NK-92 (cell line): ENCODE data around the gene MED13L.
"Not testable (repeated sequence)": the region's sequence is repeated elsewhere in the genome, so short reads cannot be mapped to it uniquely, and the experiment has no call there.

Source experiments
- DNase-seq: peaks from one replicate; lab custom pipeline; 2025; ENCODE audit not compliant: unreplicated experiment; lab: John Stamatoyannopoulos, UW

Gene MED13L

DNA sequence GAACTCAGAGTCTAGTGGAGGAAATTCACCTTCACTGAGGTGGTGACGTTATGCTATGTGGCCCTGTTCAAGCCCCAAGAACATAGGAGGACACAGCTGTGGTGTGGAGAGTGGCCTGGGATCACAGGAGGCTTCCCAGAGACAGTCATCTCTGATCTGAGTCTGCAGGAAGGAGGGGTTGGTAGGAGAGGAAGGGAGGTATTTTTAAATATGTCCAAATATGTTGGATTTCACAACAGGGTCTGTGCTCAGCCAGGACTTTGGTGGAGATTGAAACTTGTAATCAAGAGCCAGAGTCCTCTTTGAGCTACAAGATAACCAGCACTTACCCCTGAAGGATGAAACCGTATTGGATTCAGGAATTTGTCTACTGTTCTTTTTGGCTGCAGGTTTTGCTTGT is 26.4 kb upstream of the MED13L start:
- DNase-seq: no peak

DNA sequence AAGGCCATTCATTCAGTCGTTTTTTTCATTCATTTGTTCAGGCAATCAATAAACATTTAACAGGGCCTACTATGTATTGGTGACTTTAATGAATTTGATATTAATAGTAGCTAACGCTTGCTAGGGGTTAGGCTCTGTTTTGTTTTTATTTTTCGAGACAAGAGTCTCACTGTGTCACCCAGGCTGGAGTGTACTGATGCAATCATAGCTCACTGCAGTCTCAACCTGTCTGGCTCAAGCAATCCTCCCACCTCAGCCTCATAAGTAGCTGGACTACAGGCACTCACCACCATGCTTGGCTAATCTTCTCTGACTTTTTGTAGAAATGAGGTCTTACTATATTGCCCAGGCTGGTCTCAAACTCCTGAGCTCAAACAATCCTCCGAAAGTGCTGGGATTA is 25.6 kb upstream of the MED13L start:
- DNase-seq: no peak

DNA sequence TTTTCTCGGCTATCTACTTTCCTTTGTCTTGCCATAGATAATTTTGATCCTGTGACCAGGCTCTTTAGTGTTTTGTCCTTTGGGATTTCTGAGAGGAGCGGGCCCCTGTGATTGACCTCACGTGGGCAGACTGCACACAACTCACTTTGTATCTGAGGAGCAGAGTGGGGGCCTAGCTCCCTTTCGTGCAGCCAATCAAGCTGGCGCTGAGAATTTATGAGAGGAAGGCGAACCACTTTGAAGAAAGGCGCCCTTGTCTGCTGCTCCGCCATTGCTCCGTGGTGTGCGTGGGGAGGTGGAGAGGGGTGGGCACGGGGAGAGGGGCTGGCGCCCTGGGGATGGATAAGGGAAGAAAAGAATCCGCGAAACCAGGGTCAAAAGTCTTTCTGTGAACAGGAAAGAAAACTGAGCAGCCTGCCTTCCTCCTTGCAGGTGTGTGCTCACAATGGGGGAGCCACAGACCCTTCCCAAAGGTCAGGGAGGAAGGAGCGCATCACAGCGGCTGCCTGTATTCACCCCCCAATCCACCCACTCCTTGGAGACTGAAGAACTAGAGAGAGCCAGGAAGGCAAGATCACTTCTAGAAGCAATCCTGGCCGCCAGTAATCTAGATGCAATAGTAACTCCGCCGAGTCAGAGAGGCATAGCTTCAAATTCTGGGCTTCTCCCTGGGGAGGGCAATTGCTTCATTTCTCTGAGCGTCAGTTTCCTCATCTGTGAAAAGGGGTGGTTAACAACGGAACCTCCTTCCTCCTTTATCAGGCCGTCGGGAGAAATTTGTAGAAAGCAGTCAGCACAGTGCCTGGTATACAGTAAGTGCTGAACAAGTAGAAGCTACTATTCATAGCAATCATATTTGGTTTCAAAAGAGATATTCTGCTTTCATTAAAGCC is 24.9 kb upstream of the MED13L start:
- DNase-seq: no peak

DNA sequence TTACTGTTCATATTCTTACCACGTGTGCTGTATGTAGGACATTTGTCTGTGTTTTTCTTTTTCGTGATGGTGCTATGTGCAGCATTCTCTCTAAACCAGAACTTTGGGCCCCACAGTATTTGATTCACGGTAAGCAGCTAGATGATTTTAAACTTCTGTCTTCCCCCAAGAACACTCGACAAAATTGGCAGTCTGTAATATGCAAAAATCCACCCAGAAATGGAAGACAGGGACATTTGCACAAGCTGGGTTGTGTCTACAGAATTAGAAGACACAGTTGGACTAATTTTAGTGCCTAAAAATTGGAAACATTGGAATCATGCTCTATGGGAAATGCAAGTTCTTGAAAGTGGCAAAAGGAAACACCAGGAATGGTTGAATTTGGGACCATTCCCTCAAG is 24.1 kb upstream of the MED13L start:
- DNase-seq: no peak

DNA sequence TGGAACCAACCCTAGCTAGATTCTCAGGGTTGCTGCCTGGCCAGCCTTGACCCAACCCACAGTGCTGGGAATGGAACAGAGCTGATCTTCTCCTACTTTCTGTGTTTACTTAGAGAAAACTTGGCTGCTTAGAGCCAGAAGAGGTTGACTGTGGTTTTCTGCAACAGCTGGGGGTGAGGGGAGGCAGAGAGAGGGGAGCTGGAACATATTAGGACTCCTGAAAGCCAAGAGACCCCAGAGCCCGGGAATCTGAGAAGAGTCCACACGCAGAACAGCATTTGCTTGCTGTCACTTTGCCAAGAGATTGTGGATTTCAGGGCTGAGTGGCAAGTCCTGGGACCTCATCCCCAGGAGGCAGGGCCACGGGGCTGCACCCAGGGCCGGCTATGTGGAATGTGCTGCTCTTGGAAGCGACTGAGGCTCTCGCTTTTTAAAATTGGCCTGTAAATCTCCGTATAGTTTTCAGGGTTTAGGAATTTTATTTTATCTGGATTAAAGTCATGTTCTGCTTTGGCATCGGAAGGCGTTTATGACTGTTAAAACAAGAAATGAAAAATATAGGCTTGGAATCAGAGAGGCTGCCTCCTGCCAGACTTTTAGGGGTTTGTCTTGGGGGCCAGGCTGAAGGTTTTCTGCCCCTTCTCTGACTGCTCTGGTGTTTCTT is 22.3 kb upstream of the MED13L start:
- no peak for DNase-seq

DNA sequence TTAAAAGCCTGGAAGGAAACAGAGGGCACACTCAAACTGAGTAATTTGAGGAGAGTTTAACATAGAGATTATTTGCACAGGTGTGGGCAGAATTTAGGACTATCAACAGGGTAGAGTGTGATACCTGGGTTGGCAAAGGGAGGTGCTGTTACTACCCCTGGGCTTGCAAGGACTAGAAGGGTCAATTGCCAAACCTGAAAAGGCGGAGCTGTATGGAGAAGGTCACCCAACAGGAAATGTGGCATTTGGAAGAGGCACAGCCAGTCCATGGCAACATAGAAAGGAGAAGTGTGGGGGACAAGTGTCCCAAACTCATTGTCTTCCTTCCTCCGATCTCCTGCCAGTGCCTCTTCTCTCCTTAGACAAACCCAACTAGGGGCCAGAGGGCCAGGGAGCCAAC is 21.6 kb upstream of the MED13L start:
- DNase-seq: no peak

DNA sequence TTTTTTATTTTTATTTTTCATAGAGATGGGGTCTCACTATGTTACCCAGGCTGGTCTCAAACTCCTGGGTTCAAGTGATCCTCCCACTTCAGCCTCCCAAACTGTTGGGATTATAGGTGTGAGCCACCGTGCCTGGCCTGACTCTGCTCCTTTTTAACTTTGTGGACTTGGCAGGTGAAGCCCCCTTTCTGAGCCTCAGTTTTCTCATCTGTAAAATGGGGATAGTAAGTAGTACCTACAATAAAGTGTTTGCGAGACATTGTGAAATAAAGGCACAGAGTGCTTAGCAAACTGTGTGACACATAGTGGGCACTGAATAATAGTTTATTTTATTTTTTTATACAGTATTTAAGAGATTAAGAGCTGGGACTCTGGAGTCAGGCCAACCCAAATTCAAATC is 21.1 kb upstream of the MED13L start:
- no peak for DNase-seq

DNA sequence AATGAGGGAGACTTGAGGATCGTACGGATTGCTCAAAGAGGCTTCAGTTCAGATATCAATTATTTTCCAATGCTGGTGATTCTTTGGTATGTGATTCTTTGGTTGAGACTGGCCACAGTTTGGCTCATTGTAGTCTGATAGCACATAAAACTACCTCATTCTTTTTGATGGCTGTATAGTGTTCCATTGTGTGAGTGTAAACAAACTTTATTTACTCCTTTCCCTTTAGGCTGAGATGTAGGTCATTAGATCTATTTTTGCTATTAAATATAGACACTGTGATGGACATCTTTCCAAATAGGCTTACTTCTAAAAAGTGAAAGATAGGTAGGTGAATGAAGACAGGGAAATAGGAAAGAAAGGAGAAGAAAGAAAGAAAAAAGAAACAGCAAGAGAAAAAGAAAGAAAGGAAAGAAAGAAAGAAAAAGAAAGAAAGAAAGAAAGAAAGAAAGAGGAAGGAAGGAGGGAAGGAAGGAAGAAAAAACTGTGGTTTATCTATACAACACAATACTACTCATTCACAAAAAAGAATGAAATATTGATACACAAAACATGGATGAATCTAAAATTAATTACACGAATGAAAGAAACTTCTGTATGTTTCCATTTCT is 19.8 kb upstream of the MED13L start:
- DNase-seq: no peak

DNA sequence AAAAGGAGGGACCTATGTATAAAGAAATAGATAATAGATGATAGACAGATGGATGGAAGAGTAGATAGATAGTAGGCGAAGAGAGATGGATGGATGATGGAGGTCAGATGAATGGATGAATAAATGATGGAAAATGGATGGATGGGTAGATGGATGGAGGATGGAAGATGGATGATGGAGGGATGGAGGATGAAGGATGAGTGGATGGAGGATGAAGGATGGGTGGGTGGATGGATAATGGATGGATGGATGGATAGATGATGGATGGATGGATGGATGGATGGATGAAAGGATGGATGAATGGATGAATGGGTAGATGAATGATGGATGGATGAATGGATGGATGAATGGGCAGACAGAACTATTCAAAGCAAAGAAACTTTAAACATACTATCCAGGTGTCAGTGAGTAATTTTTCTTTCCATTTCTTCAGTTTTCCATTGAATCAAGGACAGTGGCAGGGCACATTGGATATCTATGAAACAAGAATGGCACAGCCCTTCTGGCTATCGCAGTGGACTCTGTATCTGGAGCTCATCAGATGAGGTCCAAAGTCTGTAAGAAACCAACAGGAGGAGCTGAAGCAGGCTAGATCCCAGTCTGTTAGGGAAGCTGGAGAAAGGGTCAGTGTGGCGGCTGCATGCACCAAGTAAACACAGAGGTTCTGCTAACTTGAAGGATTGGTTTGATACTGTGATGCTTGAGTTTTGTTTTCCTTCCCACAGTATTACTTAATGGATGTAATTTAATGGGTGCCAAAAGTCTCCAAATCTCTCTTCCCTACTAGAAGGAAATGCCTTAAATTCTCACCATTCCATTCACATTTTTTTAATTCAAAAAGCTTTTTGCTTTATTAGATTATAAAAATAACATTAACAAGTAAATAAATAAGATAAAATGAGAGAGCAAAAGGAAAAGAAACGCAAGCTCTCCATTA is 18.1 kb upstream of the MED13L start:
- DNase-seq: no peak

DNA sequence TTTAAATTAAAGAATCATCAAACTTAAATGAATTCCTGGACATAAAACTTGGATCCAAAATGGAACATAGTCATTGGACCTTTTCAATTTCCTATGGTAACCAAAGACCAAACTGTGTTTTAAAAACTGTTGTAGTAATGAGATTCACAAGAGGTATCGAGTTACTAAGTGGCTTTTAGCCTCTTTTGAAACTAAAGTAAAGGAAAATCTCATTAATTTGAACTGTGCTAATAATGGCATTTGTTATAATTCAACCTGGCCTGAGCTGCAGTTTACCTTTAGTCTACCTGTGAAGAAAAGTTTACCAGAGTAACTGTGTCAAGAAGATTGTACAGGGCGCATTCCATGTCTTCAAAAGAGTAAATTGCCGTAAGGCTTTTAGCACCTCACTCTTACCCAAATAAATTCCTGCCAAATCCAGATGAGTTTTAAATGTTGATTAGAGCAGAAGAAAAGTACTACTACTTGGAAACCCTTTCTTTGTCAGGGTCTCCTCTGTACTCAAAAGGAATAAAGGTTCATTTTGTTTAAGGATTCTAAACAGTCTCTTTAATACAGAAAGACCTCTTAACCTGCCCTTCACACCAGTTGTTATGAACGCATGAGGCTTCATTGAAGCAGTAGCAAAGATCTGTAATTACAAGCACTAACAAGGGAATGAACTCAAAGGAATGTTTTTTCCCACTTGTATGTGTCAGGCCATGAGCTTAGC is 17.1 kb upstream of the MED13L start:
- DNase-seq: no peak

DNA sequence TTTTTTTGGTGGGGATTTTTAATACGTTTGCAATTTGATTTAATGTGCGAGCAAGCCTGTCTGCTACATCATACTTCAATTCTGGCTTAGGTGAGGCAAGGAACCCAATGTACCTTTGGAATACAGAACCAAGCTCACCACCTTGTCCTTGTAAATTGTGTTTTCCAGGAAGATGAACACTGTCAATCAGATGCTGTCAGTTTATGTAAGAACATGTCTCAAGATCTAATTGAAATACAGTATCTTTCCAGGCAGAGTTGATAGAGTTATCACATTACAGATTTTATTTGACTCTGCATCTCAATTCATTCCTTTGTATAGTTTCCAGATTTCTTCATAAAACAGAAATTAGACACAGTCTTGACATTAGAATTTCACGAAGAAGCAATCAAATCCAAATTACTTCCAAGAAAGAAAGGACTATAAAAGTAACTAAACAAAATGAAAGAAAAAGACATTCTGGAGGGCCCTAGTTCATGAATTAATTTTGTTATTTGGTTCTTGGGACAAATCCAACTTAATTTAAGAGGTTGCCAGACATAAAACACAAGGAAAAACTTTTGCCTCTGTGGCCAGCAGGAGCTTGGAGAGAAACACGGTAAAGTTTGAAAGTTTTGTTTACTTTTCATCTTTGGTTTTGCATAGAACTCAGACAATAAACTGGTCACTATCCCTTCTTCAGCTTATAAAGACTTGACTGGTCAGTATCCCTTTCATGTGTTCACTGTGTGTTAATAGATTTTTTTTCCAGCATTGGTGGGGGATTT is 16.4 kb upstream of the MED13L start:
- DNase-seq: no peak

DNA sequence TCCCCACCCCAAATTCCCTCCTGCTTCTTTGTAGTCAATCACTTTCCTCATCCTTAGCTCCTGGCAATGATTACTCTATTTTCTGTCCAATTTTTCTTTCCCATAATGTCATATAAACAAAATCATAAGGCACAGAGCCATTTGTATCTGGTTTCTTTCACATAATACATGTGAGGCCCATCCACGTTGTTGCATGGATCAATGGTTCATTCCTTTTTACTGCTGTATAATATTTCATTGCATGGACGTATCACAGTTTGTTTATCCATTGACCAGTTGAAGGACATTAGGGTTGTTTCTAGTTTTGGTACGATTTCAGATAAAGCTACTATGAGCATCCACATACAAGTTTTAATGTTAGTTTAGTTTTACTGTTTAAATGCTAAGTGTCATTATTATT is 13.7 kb upstream of the MED13L start:
- no peak for DNase-seq

DNA sequence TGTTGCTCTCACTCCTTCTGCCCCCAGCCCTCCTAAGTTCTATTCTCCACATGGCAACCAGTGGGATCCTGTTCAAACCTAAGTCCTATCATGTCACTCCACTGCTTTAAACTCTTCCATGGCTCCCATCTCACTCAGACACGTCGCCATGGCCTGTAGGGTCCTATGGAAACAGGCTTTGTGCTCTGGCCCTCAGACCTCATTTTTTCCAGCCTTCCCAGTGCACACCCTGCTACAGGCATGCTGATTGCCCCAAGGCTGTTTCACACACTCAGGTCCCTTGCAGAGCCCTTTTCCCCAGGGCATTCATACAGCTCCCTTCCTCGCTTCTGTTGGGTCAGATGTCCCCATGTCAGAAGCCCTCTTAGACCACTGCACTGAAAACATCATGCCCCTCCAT is 11.2 kb upstream of the MED13L start:
- DNase-seq: no peak

DNA sequence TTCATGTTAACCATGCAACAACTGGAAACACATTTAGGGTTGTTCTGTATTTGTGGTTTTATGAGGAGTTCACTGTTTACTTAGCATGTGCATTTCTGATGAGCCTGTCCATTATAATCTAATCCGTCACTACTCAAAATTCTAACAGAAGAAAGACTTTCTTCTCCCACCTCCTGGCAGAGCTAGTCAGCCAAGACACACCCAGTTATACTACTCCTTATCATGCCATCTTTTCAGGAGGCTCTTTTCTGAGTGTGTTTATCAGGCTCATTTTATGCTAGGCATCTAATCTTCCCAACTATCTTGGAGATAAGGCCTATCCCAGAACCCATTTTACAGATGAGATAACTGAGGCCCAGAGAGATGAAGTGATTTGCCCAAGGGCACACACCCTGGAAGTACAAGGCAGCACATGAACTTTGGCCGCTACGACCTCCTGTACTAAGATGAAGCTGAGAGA is 10.4 kb upstream of the MED13L start:
- DNase-seq: no peak

DNA sequence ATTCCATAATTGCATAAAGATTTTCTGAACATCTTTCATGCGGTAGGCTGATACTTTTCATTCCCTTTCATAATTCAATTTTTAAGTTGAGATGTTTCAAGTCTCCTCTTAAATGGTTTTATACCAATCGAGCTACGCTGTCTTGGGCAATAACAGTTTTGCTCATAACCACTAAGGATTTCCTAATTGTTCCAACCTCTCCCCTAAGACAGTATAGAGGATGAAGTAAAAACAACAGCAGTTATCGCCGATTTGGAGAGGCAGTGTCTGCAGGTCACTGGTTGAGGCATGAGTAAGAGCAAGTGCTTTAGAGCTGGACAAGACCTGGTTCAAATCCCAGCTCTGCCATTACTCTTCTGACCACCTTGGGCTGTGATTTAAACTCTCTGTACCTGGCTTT is 6.9 kb upstream of the MED13L start:
- no peak for DNase-seq

DNA sequence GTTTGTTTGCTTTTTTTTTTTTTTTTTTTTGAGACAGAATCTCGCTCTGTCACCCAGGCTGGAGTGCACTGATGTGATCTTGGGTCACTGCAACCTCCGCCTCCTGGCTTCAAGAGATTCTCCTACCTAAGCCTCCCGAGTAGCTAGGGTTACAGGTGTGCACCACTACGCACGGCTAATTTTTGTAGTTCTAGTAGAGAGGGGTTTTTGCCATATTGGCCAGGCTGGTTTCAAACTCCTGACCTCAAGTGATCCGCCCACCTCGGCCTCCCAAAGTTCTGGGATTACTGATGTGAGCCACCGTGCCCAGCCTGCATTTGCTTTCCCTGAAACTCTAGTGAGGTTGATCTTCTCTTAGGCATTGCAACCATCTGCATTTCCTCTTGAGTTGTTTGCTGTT is 6.4 kb upstream of the MED13L start:
- not testable (repeated sequence) for DNase-seq

DNA sequence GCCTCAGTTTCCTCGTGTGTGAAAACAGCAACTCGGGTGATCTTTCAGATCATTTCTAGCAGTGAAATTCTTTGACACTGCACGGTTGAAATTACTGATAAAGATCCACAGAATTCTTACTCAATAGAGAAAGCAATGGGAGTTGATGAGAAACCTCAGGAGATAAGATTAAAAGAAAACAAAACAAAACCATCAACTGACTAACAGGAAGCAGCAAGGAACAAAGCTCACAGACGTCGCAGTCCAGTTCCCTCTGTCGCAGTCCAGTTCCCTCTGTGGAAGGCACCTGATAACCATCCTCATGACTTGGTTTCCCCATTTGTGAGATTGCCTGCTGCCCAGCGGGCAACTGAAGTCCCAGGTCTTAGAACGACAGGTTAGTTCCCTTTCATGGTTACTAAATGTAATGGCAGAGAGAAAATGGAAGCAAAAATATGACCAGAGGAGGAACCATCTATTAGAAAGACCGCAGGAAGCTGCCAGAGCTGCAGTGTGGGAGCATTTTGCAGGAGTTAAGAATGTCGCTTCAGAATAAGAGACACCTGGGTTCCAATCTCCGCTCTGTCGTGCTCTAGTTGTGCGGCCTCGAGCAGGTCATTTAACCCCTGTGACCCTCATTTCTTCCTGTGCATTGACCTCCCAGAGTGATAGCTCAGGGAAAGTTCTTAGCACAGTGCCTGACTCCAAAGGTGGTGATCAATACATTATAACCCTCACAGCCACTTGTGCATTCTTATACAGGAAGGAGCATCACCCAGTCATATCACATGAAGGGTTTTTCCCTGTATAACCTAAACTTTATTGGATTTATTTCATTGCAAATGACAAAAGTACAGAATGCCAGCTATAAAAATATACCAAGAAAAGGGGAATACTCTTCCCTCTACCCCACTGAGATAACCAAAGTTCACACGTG is 5.1 kb upstream of the MED13L start:
- no peak for DNase-seq

DNA sequence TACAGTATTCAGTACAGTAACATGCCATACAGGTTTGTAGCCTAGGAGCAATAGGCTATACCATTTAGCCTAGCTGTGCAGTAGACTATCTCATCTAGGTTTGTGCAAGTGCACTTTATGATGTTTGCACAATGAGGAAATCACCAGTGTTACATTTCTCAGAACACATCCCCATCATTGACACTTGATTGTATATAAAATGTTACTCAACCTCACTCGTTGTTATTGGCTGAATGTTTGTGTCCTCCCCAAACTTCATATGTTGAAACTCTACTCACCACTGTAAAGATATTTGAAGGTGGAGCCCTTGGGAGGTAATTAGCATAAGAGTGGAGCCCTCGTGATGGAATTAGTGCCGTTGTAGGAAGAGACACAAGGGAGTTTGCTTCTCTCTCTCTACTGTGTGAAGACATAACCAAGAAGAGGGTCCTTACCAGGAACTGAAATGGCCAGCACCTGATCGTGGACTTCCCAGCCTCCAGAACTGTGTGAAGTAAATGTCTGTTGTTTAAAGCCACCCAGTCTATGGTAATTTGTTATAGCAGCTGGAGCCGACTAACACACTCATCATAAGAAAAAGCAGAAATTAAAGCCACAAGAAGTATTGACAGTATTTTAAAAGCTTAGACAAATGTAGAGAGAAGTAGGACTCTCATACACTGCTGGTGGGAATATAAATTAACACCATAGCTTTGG is 3.2 kb upstream of the MED13L start:
- DNase-seq: no peak
